ENCODE measurements around the gene CCM2.
"Not testable (repeated sequence)": the region's sequence is repeated elsewhere in the genome, so short reads cannot be mapped to it uniquely, and the experiment has no call there.

Gene CCM2

GRCh38 chr7:45111298-45112223 is 111.6 kb downstream of the CCM2 start, which contains the start of gene TBRG4:
TBRG4 (minus strand) TSS chr7:45111697; CDS start chr7:45109237, 2,460 bp downstream.
- Histone ChIP-seq H3K36me3 (ENCODE audit: control insufficient read depth in 1 of 2, insufficient read depth in 2 of 2, low read length in 2 of 2) (peaks cover 18 to 23% of the 10 kb centered on the region in 2 experiments), H3K14ac (ENCODE audit: low read length) (peak within 1 kb of the TSS; percentile 90), H3K9me3 (ENCODE audit: insufficient read depth, low read depth, low read length) (no peaks in the 10 kb centered on the region), H2BK5ac (ENCODE audit: low read depth, low read length, poor library complexity) (peak within 1 kb of the TSS; percentile 49), H3K23ac (ENCODE audit: low read length) (no peak within 1 kb of the TSS), H3K9ac (ENCODE audit: low read length) (peak within 1 kb of the TSS; percentile 98), H3K27me3 (ENCODE audit: insufficient read depth, low read length) (no peaks in the 10 kb centered on the region), H3K4me3 (ENCODE audit: low read depth, low read length) (peak within 1 kb of the TSS; percentile 100), H4K91ac (ENCODE audit: low read depth, low read length) (peak within 1 kb of the TSS; percentile 60), H3K4me2 (ENCODE audit: low read length) (peak within 1 kb of the TSS; percentile 72), H3K27ac (ENCODE audit: low read depth, low read length) (peak within 1 kb of the TSS; percentile 85), H2AFZ (ENCODE audit: insufficient read depth, low read length, poor library complexity) (peak within 1 kb of the TSS; percentile 94), H3K79me2 (ENCODE audit: control insufficient read depth, insufficient read depth, low read length, poor library complexity) (peaks cover 2% of the 10 kb centered on the region), H4K8ac (ENCODE audit: low read depth, low read length) (peak within 1 kb of the TSS; percentile 98), H2BK120ac (ENCODE audit: insufficient read depth, low read length, poor library complexity) (peak within 1 kb of the TSS; percentile 58), H2AK5ac (ENCODE audit: low read length) (peak within 1 kb of the TSS; percentile 75), H4K12ac (ENCODE audit: low read depth, low read length) (peak within 1 kb of the TSS; percentile 95), H3K79me1 (ENCODE audit: low read length) (peaks cover 4% of the 10 kb centered on the region), H3K4ac (ENCODE audit: low read depth, low read length) (peak within 1 kb of the TSS; percentile 67), H2BK12ac (ENCODE audit: low read length) (no peak within 1 kb of the TSS), H3K4me1 (ENCODE audit: control insufficient read depth in 1 of 2, insufficient read depth in 2 of 2, low read length in 2 of 2) (no peaks in the 10 kb centered on the region), H3K18ac (ENCODE audit: low read length) (peak within 1 kb of the TSS; percentile 94)
- DNase-seq = peak; percentile 94 to 98
- WGBS (ENCODE audit: extremely low coverage, insufficient coverage, insufficient read length) = no CpG with 5 or more reads among the region's 64 CpGs

- WGBS (ENCODE audit: extremely low coverage, insufficient coverage, insufficient read length) = no CpG with 5 or more reads among the region's 1 CpG
Observed at GRCh38 chr7:45112648-45113047, 112.6 kb downstream of the CCM2 start.

DNA sequence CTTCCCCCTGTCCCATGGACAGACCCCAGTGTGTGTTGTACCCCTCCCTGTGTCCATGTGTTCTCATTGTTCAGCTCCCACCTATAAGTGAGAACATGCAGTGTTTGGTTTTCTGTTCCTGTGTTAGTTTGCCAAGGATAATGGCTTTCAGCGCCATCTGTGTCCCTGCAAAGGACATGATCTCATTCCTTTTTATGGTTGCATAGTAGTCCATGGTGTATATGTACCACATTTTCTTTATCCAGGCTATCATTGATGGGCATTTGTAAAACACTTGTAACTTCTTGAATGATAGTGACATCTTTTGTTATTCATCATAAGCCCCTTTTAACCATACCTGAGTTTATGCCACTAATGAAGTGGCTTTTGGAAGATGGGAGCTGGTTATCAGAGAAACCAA is 114.3 kb downstream of the CCM2 start:
- DNase-seq; H2AK5ac ChIP-seq (ENCODE audit: low read length); H2BK12ac ChIP-seq (ENCODE audit: low read length); H3K4ac ChIP-seq (ENCODE audit: low read depth, low read length); H3K79me2 ChIP-seq (ENCODE audit: control insufficient read depth, insufficient read depth, low read length, poor library complexity); H3K9me3 ChIP-seq (ENCODE audit: insufficient read depth, low read depth, low read length); H4K91ac ChIP-seq (ENCODE audit: low read depth, low read length); H3K18ac ChIP-seq (ENCODE audit: low read length); H3K27me3 ChIP-seq (ENCODE audit: insufficient read depth, low read length); H4K12ac ChIP-seq (ENCODE audit: low read depth, low read length); H3K36me3 ChIP-seq (ENCODE audit: control insufficient read depth in 1 of 2, insufficient read depth in 2 of 2, low read length in 2 of 2); H3K4me2 ChIP-seq (ENCODE audit: low read length); H3K23ac ChIP-seq (ENCODE audit: low read length); H3K4me1 ChIP-seq (ENCODE audit: control insufficient read depth in 1 of 2, insufficient read depth in 2 of 2, low read length in 2 of 2); H2BK120ac ChIP-seq (ENCODE audit: insufficient read depth, low read length, poor library complexity); H2BK5ac ChIP-seq (ENCODE audit: low read depth, low read length, poor library complexity); H3K27ac ChIP-seq (ENCODE audit: low read depth, low read length); H2AFZ ChIP-seq (ENCODE audit: insufficient read depth, low read length, poor library complexity); H4K8ac ChIP-seq (ENCODE audit: low read depth, low read length); H3K14ac ChIP-seq (ENCODE audit: low read length); H3K4me3 ChIP-seq (ENCODE audit: low read depth, low read length); H3K9ac ChIP-seq (ENCODE audit: low read length); H3K79me1 ChIP-seq (ENCODE audit: low read length): not testable (repeated sequence)
- WGBS (ENCODE audit: extremely low coverage, insufficient coverage, insufficient read length) = no CpG with 5 or more reads among the region's 1 CpG

More at GRCh38 chr7:45112648-45113047, 112.6 kb downstream of the CCM2 start:
- H2AK5ac ChIP-seq (ENCODE audit: low read length) = no peak overlapping the region
- DNase-seq = no peak
- H2AFZ ChIP-seq (ENCODE audit: insufficient read depth, low read length, poor library complexity) = no peak overlapping the region
- no peak overlapping the region for H2BK5ac ChIP-seq (ENCODE audit: low read depth, low read length, poor library complexity)
- H3K4ac ChIP-seq (ENCODE audit: low read depth, low read length) = no peak overlapping the region
- H4K91ac ChIP-seq (ENCODE audit: low read depth, low read length) = no peak overlapping the region
- H3K9me3 ChIP-seq (ENCODE audit: insufficient read depth, low read depth, low read length) = no peaks in the 10 kb centered on the region
- H2BK12ac ChIP-seq (ENCODE audit: low read length) = no peak overlapping the region
- H4K8ac ChIP-seq (ENCODE audit: low read depth, low read length) = no peak overlapping the region
- no peak overlapping the region for H3K18ac ChIP-seq (ENCODE audit: low read length)
- H3K36me3 ChIP-seq (ENCODE audit: control insufficient read depth in 1 of 2, insufficient read depth in 2 of 2, low read length in 2 of 2) = peaks cover 10 to 13% of the 10 kb centered on the region in 2 experiments
- no peak overlapping the region for H3K27ac ChIP-seq (ENCODE audit: low read depth, low read length)
- no peak overlapping the region for H3K23ac ChIP-seq (ENCODE audit: low read length)
- no peak overlapping the region for H3K9ac ChIP-seq (ENCODE audit: low read length)
- H4K12ac ChIP-seq (ENCODE audit: low read depth, low read length) = no peak overlapping the region
- no peaks in the 10 kb centered on the region for H3K27me3 ChIP-seq (ENCODE audit: insufficient read depth, low read length)
- no peak overlapping the region for H3K4me2 ChIP-seq (ENCODE audit: low read length)
- H3K14ac ChIP-seq (ENCODE audit: low read length) = no peak overlapping the region
- no peak overlapping the region for H2BK120ac ChIP-seq (ENCODE audit: insufficient read depth, low read length, poor library complexity)
- no peaks in the 10 kb centered on the region for H3K4me1 ChIP-seq (ENCODE audit: control insufficient read depth in 1 of 2, insufficient read depth in 2 of 2, low read length in 2 of 2)
- peaks cover 2% of the 10 kb centered on the region for H3K79me2 ChIP-seq (ENCODE audit: control insufficient read depth, insufficient read depth, low read length, poor library complexity)
- H3K79me1 ChIP-seq (ENCODE audit: low read length) = peaks cover 4% of the 10 kb centered on the region
- no peak overlapping the region for H3K4me3 ChIP-seq (ENCODE audit: low read depth, low read length)

DNA sequence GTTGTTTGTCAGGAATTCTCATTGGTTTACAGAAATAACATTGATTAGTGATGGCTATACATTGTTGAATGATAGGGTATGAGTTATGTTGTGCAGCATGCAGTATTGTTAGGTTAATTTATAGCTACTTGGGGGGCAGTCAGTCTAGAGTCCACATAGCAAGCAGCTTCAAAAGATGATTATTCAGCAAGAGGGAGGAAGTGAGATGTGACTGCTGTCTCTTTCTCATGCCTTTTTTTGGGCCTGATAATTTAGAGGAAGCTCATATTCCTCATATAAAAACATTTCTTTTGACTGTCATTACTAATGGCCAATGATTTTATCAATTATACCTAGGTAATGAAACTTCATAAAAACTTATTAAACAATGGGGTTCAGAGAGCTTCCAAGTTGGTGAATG is 114.9 kb downstream of the CCM2 start:
- Histone ChIP-seq H4K8ac (ENCODE audit: low read depth, low read length) (no peak overlapping the region), H3K79me2 (ENCODE audit: control insufficient read depth, insufficient read depth, low read length, poor library complexity) (peaks cover 2% of the 10 kb centered on the region), H3K4me1 (ENCODE audit: control insufficient read depth in 1 of 2, insufficient read depth in 2 of 2, low read length in 2 of 2) (no peaks in the 10 kb centered on the region), H3K4ac (ENCODE audit: low read depth, low read length) (no peak overlapping the region), H3K36me3 (ENCODE audit: control insufficient read depth in 1 of 2, insufficient read depth in 2 of 2, low read length in 2 of 2) (no peaks in the 10 kb centered on the region), H2AK5ac (ENCODE audit: low read length) (no peak overlapping the region), H3K79me1 (ENCODE audit: low read length) (peaks cover 4% of the 10 kb centered on the region), H4K12ac (ENCODE audit: low read depth, low read length) (no peak overlapping the region), H3K9ac (ENCODE audit: low read length) (no peak overlapping the region), H2BK120ac (ENCODE audit: insufficient read depth, low read length, poor library complexity) (no peak overlapping the region), H3K4me3 (ENCODE audit: low read depth, low read length) (no peak overlapping the region), H3K27ac (ENCODE audit: low read depth, low read length) (no peak overlapping the region), H3K14ac (ENCODE audit: low read length) (no peak overlapping the region), H3K9me3 (ENCODE audit: insufficient read depth, low read depth, low read length) (no peaks in the 10 kb centered on the region), H4K91ac (ENCODE audit: low read depth, low read length) (no peak overlapping the region), H3K27me3 (ENCODE audit: insufficient read depth, low read length) (no peaks in the 10 kb centered on the region), H2AFZ (ENCODE audit: insufficient read depth, low read length, poor library complexity) (no peak overlapping the region), H2BK12ac (ENCODE audit: low read length) (no peak overlapping the region), H3K4me2 (ENCODE audit: low read length) (no peak overlapping the region), H2BK5ac (ENCODE audit: low read depth, low read length, poor library complexity) (no peak overlapping the region), H3K18ac (ENCODE audit: low read length) (no peak overlapping the region), H3K23ac (ENCODE audit: low read length) (no peak overlapping the region)
- no peak for DNase-seq

All from trophoblast cell (in vitro differentiated cells and primary cell).